Measurements from ENCODE around the gene FGF18. TPM values are rescaled to one million over a fixed set of nuclear protein-coding genes. Genes with fewer than 3 reads are reported as not detected.

Gene FGF18
- total RNA-seq, 4 donors from 2014 or later = 0.20 TPM; not detected in 3

DNA sequence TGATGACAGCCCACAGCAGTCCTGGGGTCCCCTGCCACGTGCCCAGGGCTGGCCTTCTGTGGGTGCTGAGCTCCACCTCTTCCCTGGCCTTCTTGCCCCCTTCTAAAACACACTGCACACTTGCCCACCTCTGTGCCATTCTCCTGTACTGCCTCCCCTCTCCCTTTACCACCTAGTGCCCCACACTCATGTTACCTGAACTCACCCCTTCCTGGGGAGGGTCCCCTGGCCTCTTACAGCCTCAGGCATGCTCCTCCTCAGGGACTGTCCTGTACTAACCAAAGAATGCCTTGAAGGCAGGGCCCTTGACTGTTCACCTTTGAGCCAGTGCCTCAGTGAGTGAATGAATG, 60.3 kb downstream of the FGF18 start:
- Histone ChIP-seq H3K36me3 (no peaks in the 10 kb centered on the region), H3K4me1 (no peaks in the 10 kb centered on the region), H3K27me3 (no peaks in the 10 kb centered on the region), H3K4me3 (no peak overlapping the region), H3K9me3 (no peaks in the 10 kb centered on the region), H3K27ac (no peak overlapping the region)
- in situ Hi-C loops (cut with MboI; ENCODE audit: low sequenced_read_pairs in 4 of 4) = no loop called here
- intact Hi-C loops (cut with DNase I; ENCODE audit: low total_unique reads) = no loop called here
- no peak for ATAC-seq
- no peak for TF ChIP-seq POLR2A (IDR thresholded peaks at IDR 0.05)
- TF ChIP-seq, protein P1, sequence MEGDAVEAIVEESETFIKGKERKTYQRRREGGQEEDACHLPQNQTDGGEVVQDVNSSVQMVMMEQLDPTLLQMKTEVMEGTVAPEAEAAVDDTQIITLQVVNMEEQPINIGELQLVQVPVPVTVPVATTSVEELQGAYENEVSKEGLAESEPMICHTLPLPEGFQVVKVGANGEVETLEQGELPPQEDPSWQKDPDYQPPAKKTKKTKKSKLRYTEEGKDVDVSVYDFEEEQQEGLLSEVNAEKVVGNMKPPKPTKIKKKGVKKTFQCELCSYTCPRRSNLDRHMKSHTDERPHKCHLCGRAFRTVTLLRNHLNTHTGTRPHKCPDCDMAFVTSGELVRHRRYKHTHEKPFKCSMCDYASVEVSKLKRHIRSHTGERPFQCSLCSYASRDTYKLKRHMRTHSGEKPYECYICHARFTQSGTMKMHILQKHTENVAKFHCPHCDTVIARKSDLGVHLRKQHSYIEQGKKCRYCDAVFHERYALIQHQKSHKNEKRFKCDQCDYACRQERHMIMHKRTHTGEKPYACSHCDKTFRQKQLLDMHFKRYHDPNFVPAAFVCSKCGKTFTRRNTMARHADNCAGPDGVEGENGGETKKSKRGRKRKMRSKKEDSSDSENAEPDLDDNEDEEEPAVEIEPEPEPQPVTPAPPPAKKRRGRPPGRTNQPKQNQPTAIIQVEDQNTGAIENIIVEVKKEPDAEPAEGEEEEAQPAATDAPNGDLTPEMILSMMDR (IDR thresholded peaks at IDR 0.05 in 4 of 5, conservative IDR thresholded peaks at IDR 0.05 in 1 of 5) = no peak
- DNase-seq = no peak

DNA sequence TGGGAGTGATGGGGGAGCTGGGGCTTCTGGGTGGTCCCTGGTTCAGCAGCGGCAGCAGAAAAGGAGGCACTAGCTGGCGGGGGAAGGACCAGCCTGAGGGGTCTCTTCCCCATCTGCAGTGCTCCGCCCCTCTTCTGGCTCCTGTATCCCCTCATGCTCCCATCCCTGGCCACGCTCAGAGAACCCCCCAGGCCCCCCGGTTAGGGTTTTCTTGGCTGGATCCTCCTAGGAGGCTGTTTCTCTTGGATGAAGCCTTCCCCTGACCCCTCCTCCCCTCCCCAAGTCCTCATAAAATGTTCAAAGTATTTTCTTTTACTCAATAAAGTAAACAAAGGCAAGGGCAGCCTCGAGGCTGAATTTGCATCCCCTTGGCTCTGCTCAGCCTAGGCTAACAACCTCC, 60.8 kb downstream of the FGF18 start:
- ATAC-seq (no peak), DNase-seq (no peak)
- Histone ChIP-seq H3K27ac (no peak overlapping the region), H3K9me3 (no peaks in the 10 kb centered on the region), H3K36me3 (no peaks in the 10 kb centered on the region), H3K4me1 (no peaks in the 10 kb centered on the region), H3K27me3 (no peaks in the 10 kb centered on the region), H3K4me3 (no peak overlapping the region)
- TF ChIP-seq, protein P1 (IDR thresholded peaks at IDR 0.05 in 4 of 5, conservative IDR thresholded peaks at IDR 0.05 in 1 of 5) = no peak
- TF ChIP-seq POLR2A (IDR thresholded peaks at IDR 0.05) = no peak
- intact Hi-C loops (cut with DNase I; ENCODE audit: low total_unique reads) (no loop called here), in situ Hi-C loops (cut with MboI; ENCODE audit: low sequenced_read_pairs in 4 of 4) (no loop called here)

DNA sequence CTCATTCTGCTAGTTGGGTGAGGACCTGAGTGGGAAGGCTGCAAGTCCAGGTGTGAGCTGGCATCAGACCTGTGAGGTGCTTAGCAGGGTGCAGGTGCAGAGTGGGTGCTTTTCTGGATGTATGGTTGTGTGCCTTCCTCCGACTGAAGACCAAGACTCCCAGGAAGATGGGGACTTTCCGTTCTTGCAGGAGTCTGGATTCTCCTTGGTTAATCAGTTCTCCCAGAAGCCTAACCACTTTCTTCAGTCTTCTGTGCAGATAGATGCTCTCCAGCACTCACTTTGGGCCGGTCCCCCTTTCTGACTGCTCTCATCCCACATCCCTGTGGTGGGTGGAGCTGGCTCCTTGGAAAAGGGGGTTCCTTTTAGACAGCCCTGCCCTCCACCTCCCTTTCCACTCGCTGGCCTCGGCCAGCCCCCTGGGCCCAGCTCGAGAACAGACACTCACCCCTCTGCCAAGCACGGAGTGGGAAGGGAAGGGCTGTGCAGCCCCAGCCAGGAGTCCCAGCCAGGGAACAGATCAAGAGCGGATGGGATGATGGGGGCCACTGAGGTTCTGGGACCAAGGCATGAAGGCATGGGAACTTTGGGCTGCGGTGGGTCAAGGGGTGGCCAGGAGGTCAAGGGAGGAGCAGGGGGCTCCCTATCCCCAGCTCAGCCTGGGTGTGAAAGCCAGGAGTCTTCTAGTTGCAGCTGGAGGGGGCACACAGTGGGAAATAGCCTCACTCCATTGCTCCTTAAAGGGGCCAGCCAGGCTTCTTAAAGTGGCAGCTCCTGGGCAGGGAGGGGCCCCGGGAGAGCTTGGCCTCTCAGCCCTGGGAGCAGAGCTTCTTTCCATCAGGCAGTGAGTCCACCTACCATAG, 62.4 kb downstream of the FGF18 start:
- H3K4me3 ChIP-seq = no peak overlapping the region
- no peak overlapping the region for H3K27ac ChIP-seq

DNA sequence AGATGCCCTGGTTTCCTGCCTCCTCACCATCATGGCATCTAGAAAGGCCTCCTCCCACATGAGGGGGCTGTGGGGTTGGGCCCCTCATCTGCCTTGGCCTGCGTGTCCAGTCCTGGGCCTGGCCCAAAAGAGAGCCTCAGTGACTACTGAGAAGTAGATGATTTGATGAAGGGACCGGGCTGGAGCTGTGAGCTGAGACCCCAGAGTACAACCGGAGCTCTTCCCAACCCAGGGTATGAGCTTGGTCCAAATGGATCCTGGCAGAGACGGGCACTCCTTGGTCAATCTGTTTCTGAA, 62.9 kb downstream of the FGF18 start:
- Histone ChIP-seq H3K27me3 (no peaks in the 10 kb centered on the region), H3K27ac (no peak overlapping the region), H3K9me3 (no peaks in the 10 kb centered on the region), H3K36me3 (no peaks in the 10 kb centered on the region), H3K4me1 (no peaks in the 10 kb centered on the region), H3K4me3 (no peak overlapping the region)
- ATAC-seq = no peak
- no peak for TF ChIP-seq POLR2A (IDR thresholded peaks at IDR 0.05)
- TF ChIP-seq, protein P1 (IDR thresholded peaks at IDR 0.05 in 4 of 5, conservative IDR thresholded peaks at IDR 0.05 in 1 of 5) = no peak
- DNase-seq = no peak
- in situ Hi-C loops (cut with MboI; ENCODE audit: low sequenced_read_pairs in 4 of 4) = no loop called here
- intact Hi-C loops (cut with DNase I; ENCODE audit: low total_unique reads) = no loop called here

More for the DNA sequence above, 62.4 kb downstream of the FGF18 start:
- in situ Hi-C loops (cut with MboI; ENCODE audit: low sequenced_read_pairs in 4 of 4) (no loop called here), intact Hi-C loops (cut with DNase I; ENCODE audit: low total_unique reads) (no loop called here)
- TF ChIP-seq, protein P1 (IDR thresholded peaks at IDR 0.05 in 4 of 5, conservative IDR thresholded peaks at IDR 0.05 in 1 of 5) = no peak
- Histone ChIP-seq H3K4me1 (no peaks in the 10 kb centered on the region), H3K9me3 (no peaks in the 10 kb centered on the region), H3K36me3 (no peaks in the 10 kb centered on the region), H3K27me3 (no peaks in the 10 kb centered on the region)
- ATAC-seq = no peak
- DNase-seq = no peak

Measured in gastrocnemius medialis (tissue), 4 donors.